ENCODE results near the gene EMC8. TPM values are rescaled to one million over a fixed set of nuclear protein-coding genes. Genes with fewer than 3 reads are reported as not detected.

The EMC8 gene
- total and polyA plus RNA-seq, 2 of the 8 experiments (the other 6 are each of a cell fraction or from before 2014, with no cell fraction given), result 52.2 to 69.7 TPM

GRCh38 chr16:85847036-85847435, 47.7 kb upstream of the EMC8 start (continued):
- no peak for TF ChIP-seq CHD7 (IDR thresholded peaks at IDR 0.05; ENCODE audit: insufficient replicate concordance, low read length)
- no peak for TF ChIP-seq MAX (IDR thresholded peaks at IDR 0.05)
- no peak for TF ChIP-seq JUND (IDR thresholded peaks at IDR 0.05; ENCODE audit: low read length)
- no peak for TF ChIP-seq EZH2 (IDR thresholded peaks at IDR 0.05; ENCODE audit: low read depth, low read length, severe bottlenecking)
- TF ChIP-seq CBX8 (IDR thresholded peaks at IDR 0.05; ENCODE audit: borderline replicate concordance, low read depth, low read length), result no peak
- TF ChIP-seq NANOG (IDR thresholded peaks at IDR 0.05; ENCODE audit: insufficient read depth, low read depth, low read length, poor library complexity, severe bottlenecking), result no peak

Measured in H1 (cell line).